Measurements from ENCODE around the gene AIM2.
"Not testable (repeated sequence)": the region's sequence is repeated elsewhere in the genome, so short reads cannot be mapped to it uniquely, and the experiment has no call there.

AIM2 gene

GRCh38 chr1:159040206-159040605 lies 36.4 kb downstream of the AIM2 start:
- TF ChIP-seq CTCF (IDR thresholded peaks at IDR 0.05; ENCODE audit: insufficient read depth, low read length, missing control alignments) = no peak
- H3K4me3 ChIP-seq (ENCODE audit: low read depth, low read length) = no peak overlapping the region
- POLR2A ChIA-PET = interaction anchor here (1.3 kb wide), 1 partner anchor 31 kb away, joined by 3 read pairs; the partner anchor contains the start of gene IFI16
- peak; percentile 62 for DNase-seq (ENCODE audit: low read depth, low spot score)
- CTCF ChIA-PET = interaction anchor here (0.6 to 1.3 kb wide), 2 partner anchors 11 to 31 kb away, joined by 3 read pairs; no protein-coding TSS in a partner anchor

GRCh38 chr1:159030877-159031447 lies 45.6 kb downstream of the AIM2 start:
- CTCF ChIA-PET = interaction anchor here (2.7 kb wide), 1 partner anchor 40 kb away, joined by 10 read pairs; no protein-coding TSS in a partner anchor
- no peak for DNase-seq (ENCODE audit: low read depth, low spot score)
- H3K4me3 ChIP-seq (ENCODE audit: low read depth, low read length) = no peak overlapping the region
- TF ChIP-seq CTCF (IDR thresholded peaks at IDR 0.05; ENCODE audit: insufficient read depth, low read length, missing control alignments) = no peak
- POLR2A ChIA-PET = no interaction called here

GRCh38 chr1:159030311-159030710 lies 46.3 kb downstream of the AIM2 start:
- ChIA-PET CTCF (interaction anchor here (2.7 kb wide), 1 partner anchor 41 kb away, joined by 10 read pairs; no protein-coding TSS in a partner anchor), POLR2A (no interaction called here)
- no peak overlapping the region for H3K4me3 ChIP-seq (ENCODE audit: low read depth, low read length)
- DNase-seq (ENCODE audit: low read depth, low spot score) = no peak
- no peak for TF ChIP-seq CTCF (IDR thresholded peaks at IDR 0.05; ENCODE audit: insufficient read depth, low read length, missing control alignments)

- not testable (repeated sequence) for H3K4me3 ChIP-seq (ENCODE audit: low read depth, low read length)
- CTCF ChIA-PET = interaction anchor here (0.8 to 0.9 kb wide), 2 partner anchors 8 to 28 kb away, joined by 3 read pairs; no protein-coding TSS in a partner anchor
Observed at GRCh38 chr1:159026841-159027240, 49.7 kb downstream of the AIM2 start.

GRCh38 chr1:159025043-159025442 lies 51.5 kb downstream of the AIM2 start:
- no peak for TF ChIP-seq CTCF (IDR thresholded peaks at IDR 0.05; ENCODE audit: insufficient read depth, low read length, missing control alignments)
- CTCF ChIA-PET = interaction anchor here (0.5 kb wide), 1 partner anchor 9 kb away, joined by 3 read pairs; no protein-coding TSS in a partner anchor
- no peak for DNase-seq (ENCODE audit: low read depth, low spot score)
- POLR2A ChIA-PET = no interaction called here
- H3K4me3 ChIP-seq (ENCODE audit: low read depth, low read length) = no peak overlapping the region

More at GRCh38 chr1:159026841-159027240, 49.7 kb downstream of the AIM2 start:
- DNase-seq (ENCODE audit: low read depth, low spot score); POLR2A ChIA-PET: not testable (repeated sequence)

GRCh38 chr1:159023723-159024122 lies 52.8 kb downstream of the AIM2 start:
- DNase-seq (ENCODE audit: low read depth, low spot score) = no peak
- TF ChIP-seq CTCF (IDR thresholded peaks at IDR 0.05; ENCODE audit: insufficient read depth, low read length, missing control alignments) = no peak
- ChIA-PET CTCF (no interaction called here), POLR2A (no interaction called here)
- H3K4me3 ChIP-seq (ENCODE audit: low read depth, low read length) = no peak overlapping the region

GRCh38 chr1:159015440-159015909 lies 61.1 kb downstream of the AIM2 start:
- DNase-seq (ENCODE audit: low read depth, low spot score) = peak; percentile 51
- POLR2A ChIA-PET = no interaction called here
- no peak overlapping the region for H3K4me3 ChIP-seq (ENCODE audit: low read depth, low read length)
- TF ChIP-seq CTCF (IDR thresholded peaks at IDR 0.05; ENCODE audit: insufficient read depth, low read length, missing control alignments) = no peak
- CTCF ChIA-PET = interaction anchor here (2.2 kb wide), 1 partner anchor 17 kb away, joined by 6 read pairs; no protein-coding TSS in a partner anchor
